ENCODE results near the gene MAPT. TPM values are rescaled to one million over a fixed set of nuclear protein-coding genes. Genes with fewer than 3 reads are reported as not detected.

The MAPT gene
- total RNA-seq, 3 donors from 2014 or later (not counting 1 experiment from before 2014, with no cell fraction given): 0.14 to 1.3 (median 0.58) TPM

- TF ChIP-seq, protein P1, sequence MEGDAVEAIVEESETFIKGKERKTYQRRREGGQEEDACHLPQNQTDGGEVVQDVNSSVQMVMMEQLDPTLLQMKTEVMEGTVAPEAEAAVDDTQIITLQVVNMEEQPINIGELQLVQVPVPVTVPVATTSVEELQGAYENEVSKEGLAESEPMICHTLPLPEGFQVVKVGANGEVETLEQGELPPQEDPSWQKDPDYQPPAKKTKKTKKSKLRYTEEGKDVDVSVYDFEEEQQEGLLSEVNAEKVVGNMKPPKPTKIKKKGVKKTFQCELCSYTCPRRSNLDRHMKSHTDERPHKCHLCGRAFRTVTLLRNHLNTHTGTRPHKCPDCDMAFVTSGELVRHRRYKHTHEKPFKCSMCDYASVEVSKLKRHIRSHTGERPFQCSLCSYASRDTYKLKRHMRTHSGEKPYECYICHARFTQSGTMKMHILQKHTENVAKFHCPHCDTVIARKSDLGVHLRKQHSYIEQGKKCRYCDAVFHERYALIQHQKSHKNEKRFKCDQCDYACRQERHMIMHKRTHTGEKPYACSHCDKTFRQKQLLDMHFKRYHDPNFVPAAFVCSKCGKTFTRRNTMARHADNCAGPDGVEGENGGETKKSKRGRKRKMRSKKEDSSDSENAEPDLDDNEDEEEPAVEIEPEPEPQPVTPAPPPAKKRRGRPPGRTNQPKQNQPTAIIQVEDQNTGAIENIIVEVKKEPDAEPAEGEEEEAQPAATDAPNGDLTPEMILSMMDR (IDR thresholded peaks at IDR 0.05): no peak
- H3K4me1 ChIP-seq (ENCODE audit: control insufficient read depth, insufficient read depth, low read length): no peaks in the 10 kb centered on the region
- ATAC-seq: no peak
- WGBS (ENCODE audit: insufficient coverage): 77% methylated on average over 5 of the region's 6 CpGs
- H3K9me3 Mint-ChIP-seq: no peaks in the 10 kb centered on the region
- H3K36me3 ChIP-seq (ENCODE audit: control insufficient read depth, insufficient read depth, low read length): no peaks in the 10 kb centered on the region
- H3K36me3 Mint-ChIP-seq: no peaks in the 10 kb centered on the region
- no peak overlapping the region for H3K27ac ChIP-seq (ENCODE audit: low read length)
- peaks cover 19 to 56% of the 10 kb centered on the region in 2 donors for H3K27me3 Mint-ChIP-seq (ENCODE audit: low read depth in 2 of 2)
- H3K27me3 ChIP-seq (ENCODE audit: control insufficient read depth, insufficient read depth, low read length): no peaks in the 10 kb centered on the region
- intact Hi-C loops (cut with micrococcal nuclease): no loop called here
- H3K27ac Mint-ChIP-seq: no peak overlapping the region
- H3K4me3 ChIP-seq (ENCODE audit: low read length): no peak overlapping the region
- no peak for DNase-seq
- H3K4me1 Mint-ChIP-seq: no peaks in the 10 kb centered on the region
- no peak overlapping the region for H3K4me3 Mint-ChIP-seq
- H3K9me3 ChIP-seq (ENCODE audit: control insufficient read depth, insufficient read depth, low read length): no peaks in the 10 kb centered on the region
These were observed 27.2 kb upstream of the MAPT start for GRCh38 chr17:45867171-45867570.

- H3K4me3 Mint-ChIP-seq: no peak overlapping the region
- 79% methylated on average over 8 of the region's 8 CpGs for WGBS (ENCODE audit: insufficient coverage)
- Histone ChIP-seq H3K4me3 (ENCODE audit: low read length) (no peak overlapping the region), H3K4me1 (ENCODE audit: control insufficient read depth, insufficient read depth, low read length) (no peaks in the 10 kb centered on the region), H3K27ac (ENCODE audit: low read length) (no peak overlapping the region), H3K27me3 (ENCODE audit: control insufficient read depth, insufficient read depth, low read length) (no peaks in the 10 kb centered on the region), H3K36me3 (ENCODE audit: control insufficient read depth, insufficient read depth, low read length) (no peaks in the 10 kb centered on the region), H3K9me3 (ENCODE audit: control insufficient read depth, insufficient read depth, low read length) (no peaks in the 10 kb centered on the region)
- H3K4me1 Mint-ChIP-seq: no peaks in the 10 kb centered on the region
- TF ChIP-seq, protein P1 (IDR thresholded peaks at IDR 0.05): no peak
- ATAC-seq: no peak
- H3K36me3 Mint-ChIP-seq: no peaks in the 10 kb centered on the region
- DNase-seq: no peak
- H3K9me3 Mint-ChIP-seq: no peaks in the 10 kb centered on the region
- H3K27ac Mint-ChIP-seq: no peak overlapping the region
- intact Hi-C loops (cut with micrococcal nuclease): no loop called here
- H3K27me3 Mint-ChIP-seq (ENCODE audit: low read depth in 2 of 2): peaks cover 19 to 51% of the 10 kb centered on the region in 2 donors
These were observed 26.7 kb upstream of the MAPT start for GRCh38 chr17:45867702-45868101.

DNA sequence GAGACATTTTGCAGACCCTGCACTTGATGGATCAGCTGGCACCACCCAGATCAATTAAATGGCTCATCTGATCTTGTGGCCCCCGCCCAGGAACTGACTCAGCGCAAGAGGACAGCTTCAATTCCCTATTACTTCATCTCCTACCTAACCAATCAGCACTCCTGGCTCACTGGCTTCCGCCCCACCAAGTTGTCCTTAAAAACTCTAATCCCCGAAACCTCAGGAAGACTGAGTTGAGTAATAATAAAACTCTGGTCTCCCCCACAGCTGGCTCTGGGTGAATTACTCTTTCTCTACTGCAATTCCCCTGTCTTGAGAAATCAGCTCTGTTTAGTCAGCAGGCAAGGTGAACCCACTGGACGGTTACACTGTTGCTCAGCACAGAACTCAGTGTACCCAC lies 26.1 kb upstream of the MAPT start:
- intact Hi-C loops (cut with micrococcal nuclease): no loop called here

More for the DNA sequence above, 26.1 kb upstream of the MAPT start:
- Mint-ChIP-seq H3K36me3 (no peaks in the 10 kb centered on the region), H3K9me3 (no peaks in the 10 kb centered on the region), H3K27ac (no peak overlapping the region), H3K4me3 (no peak overlapping the region), H3K4me1 (no peaks in the 10 kb centered on the region), H3K27me3 (ENCODE audit: low read depth in 2 of 2) (peaks cover 16 to 46% of the 10 kb centered on the region in 2 donors)
- DNase-seq (no peak), ATAC-seq (no peak)
- Histone ChIP-seq H3K4me1 (ENCODE audit: control insufficient read depth, insufficient read depth, low read length) (no peaks in the 10 kb centered on the region), H3K27ac (ENCODE audit: low read length) (no peak overlapping the region), H3K36me3 (ENCODE audit: control insufficient read depth, insufficient read depth, low read length) (no peaks in the 10 kb centered on the region), H3K27me3 (ENCODE audit: control insufficient read depth, insufficient read depth, low read length) (no peaks in the 10 kb centered on the region), H3K4me3 (ENCODE audit: low read length) (no peak overlapping the region), H3K9me3 (ENCODE audit: control insufficient read depth, insufficient read depth, low read length) (no peaks in the 10 kb centered on the region)
- WGBS (ENCODE audit: insufficient coverage): 72% methylated on average over 5 of the region's 5 CpGs
- TF ChIP-seq, protein P1 (IDR thresholded peaks at IDR 0.05): no peak

Data from natural killer cell (primary cell).